Adrenal gland (tissue), 5 donors: Measurements from ENCODE around the gene SDK1.

Experiments used
- POLR2A ChIP-seq, 2 donors: fragments of 450-650 bp; IDR thresholded peaks; one replicate each; pipeline ENCODE4 v1.6.1; 2017; ENCODE audit warnings: antibody characterized with exemption in 2 of 2, mild to moderate bottlenecking in 2 of 2, moderate library complexity in 1 of 2
- TF ChIP-seq, protein P1 (sequence below), 6 experiments: fragments of 450-650 bp in 4 of 6; fragments of 200-600 bp in 2 of 6; sonication (generic) in 1 of 6; IDR thresholded peaks; 1 replicate in 5 of 6; 2 replicates in 1 of 6; pipeline versions ENCODE4 v1.5.1 to v1.8.0; 2016 to 2021; ENCODE audit warnings: antibody characterized with exemption in 6 of 6, mild to moderate bottlenecking in 2 of 6, moderate library complexity in 1 of 6
- donor health status: DM: no; HTN: no; CAD: no.

- TF ChIP-seq, protein P1, sequence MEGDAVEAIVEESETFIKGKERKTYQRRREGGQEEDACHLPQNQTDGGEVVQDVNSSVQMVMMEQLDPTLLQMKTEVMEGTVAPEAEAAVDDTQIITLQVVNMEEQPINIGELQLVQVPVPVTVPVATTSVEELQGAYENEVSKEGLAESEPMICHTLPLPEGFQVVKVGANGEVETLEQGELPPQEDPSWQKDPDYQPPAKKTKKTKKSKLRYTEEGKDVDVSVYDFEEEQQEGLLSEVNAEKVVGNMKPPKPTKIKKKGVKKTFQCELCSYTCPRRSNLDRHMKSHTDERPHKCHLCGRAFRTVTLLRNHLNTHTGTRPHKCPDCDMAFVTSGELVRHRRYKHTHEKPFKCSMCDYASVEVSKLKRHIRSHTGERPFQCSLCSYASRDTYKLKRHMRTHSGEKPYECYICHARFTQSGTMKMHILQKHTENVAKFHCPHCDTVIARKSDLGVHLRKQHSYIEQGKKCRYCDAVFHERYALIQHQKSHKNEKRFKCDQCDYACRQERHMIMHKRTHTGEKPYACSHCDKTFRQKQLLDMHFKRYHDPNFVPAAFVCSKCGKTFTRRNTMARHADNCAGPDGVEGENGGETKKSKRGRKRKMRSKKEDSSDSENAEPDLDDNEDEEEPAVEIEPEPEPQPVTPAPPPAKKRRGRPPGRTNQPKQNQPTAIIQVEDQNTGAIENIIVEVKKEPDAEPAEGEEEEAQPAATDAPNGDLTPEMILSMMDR (IDR thresholded peaks at IDR 0.05), result no peak
- TF ChIP-seq POLR2A (IDR thresholded peaks at IDR 0.05), result no peak
Observed at GRCh38 chr7:4207011-4207410, 906.0 kb downstream of the SDK1 start.
